Measurements from ENCODE around the gene SCAF1.

SCAF1 gene

GRCh38 chr19:49669516-49669915 is 27.5 kb downstream of the SCAF1 start:
- DNase-seq: no peak

GRCh38 chr19:49672131-49672919 is 30.3 kb downstream of the SCAF1 start:
- peak; percentile 68 for DNase-seq

- peak; percentile 97 for DNase-seq
Observed at GRCh38 chr19:49676136-49676783, 34.3 kb downstream of the SCAF1 start.

GRCh38 chr19:49676784-49677230 is 34.8 kb downstream of the SCAF1 start:
- peak; percentile 100 for DNase-seq

GRCh38 chr19:49677231-49677900 is 35.4 kb downstream of the SCAF1 start, which contains the start of gene PRMT1:
PRMT1 (plus strand) TSS chr19:49677271; CDS start chr19:49677281, 10 bp downstream.
- no peak for DNase-seq

GRCh38 chr19:49677901-49678674 is 36.1 kb downstream of the SCAF1 start:
- DNase-seq: peak; percentile 45

GRCh38 chr19:49678985-49679770 is 37.2 kb downstream of the SCAF1 start:
- no peak for DNase-seq

- DNase-seq: no peak
Observed at GRCh38 chr19:49679771-49680413, 37.9 kb downstream of the SCAF1 start.

GRCh38 chr19:49680421-49681351 is 38.7 kb downstream of the SCAF1 start:
- DNase-seq: peak; percentile 63

- no peak for DNase-seq
Observed at GRCh38 chr19:49681830-49682229, 39.8 kb downstream of the SCAF1 start.

- DNase-seq: no peak
Observed at GRCh38 chr19:49682274-49682673, 40.3 kb downstream of the SCAF1 start.

- DNase-seq: no peak
Observed at GRCh38 chr19:49683814-49684250, 41.8 kb downstream of the SCAF1 start.

GRCh38 chr19:49684251-49684982 is 42.4 kb downstream of the SCAF1 start:
- no peak for DNase-seq

- no peak for DNase-seq
Observed at GRCh38 chr19:49684983-49685553, 43.1 kb downstream of the SCAF1 start.

GRCh38 chr19:49685845-49686332 is 43.9 kb downstream of the SCAF1 start:
- no peak for DNase-seq

GRCh38 chr19:49686503-49687088 is 44.6 kb downstream of the SCAF1 start:
- DNase-seq: no peak

- DNase-seq: no peak
Observed at GRCh38 chr19:49687150-49687549, 45.1 kb downstream of the SCAF1 start.

GRCh38 chr19:49687566-49688316 is 45.7 kb downstream of the SCAF1 start:
- no peak for DNase-seq
